ENCODE measurements around the gene ZNF608.

DNA sequence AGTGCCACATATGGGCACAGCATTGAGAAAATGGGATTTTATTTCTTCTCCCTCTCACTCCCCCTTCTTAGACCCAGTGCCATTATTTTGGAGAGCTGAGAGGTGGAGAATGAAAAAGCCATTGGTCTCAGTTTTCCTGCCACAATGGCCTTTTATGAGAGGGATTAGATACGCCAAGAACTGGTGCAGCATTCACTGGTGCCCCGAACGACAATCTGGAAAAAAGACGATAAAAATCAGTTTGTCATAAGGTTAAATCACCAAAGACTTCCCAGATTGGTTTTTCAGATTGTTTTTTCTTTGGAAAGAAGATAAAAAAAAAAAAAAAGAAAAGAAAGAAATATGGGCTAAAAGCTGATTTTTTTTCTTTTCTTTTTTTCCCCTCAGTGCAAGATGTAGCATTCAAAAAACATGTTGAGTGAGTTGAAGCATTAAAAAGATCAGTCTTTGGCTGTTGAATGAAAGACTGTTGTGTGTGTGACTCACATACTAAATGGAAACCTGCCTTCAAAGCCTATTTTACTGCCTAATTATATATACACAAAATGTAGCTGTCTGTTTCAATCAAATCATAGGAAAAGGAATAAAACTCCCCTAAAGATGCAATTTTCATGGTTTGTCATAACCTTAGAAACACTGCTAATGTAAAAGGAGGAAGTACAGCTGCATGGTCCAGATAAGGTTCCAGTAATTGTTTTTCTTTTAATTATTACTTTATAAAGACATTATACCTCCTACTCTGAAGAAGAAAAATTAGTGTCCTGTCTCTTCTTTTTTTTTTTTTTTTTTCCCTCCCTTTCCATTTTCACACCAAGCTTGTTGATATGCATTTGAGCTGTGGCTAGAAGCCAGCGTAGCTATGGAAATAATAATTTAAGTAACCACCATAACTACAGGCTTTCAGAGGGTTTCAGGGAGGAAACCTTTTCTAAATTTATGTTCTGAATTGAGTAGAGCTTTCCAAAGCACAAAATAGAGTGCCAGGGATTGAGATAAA, 27.2 kb upstream of the ZNF608 start:
- TF ChIP-seq, protein P1, sequence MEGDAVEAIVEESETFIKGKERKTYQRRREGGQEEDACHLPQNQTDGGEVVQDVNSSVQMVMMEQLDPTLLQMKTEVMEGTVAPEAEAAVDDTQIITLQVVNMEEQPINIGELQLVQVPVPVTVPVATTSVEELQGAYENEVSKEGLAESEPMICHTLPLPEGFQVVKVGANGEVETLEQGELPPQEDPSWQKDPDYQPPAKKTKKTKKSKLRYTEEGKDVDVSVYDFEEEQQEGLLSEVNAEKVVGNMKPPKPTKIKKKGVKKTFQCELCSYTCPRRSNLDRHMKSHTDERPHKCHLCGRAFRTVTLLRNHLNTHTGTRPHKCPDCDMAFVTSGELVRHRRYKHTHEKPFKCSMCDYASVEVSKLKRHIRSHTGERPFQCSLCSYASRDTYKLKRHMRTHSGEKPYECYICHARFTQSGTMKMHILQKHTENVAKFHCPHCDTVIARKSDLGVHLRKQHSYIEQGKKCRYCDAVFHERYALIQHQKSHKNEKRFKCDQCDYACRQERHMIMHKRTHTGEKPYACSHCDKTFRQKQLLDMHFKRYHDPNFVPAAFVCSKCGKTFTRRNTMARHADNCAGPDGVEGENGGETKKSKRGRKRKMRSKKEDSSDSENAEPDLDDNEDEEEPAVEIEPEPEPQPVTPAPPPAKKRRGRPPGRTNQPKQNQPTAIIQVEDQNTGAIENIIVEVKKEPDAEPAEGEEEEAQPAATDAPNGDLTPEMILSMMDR (IDR thresholded peaks at IDR 0.05) = no peak
- no peak for TF ChIP-seq POLR2A (IDR thresholded peaks at IDR 0.05)
